Activated naive CD4-positive, alpha-beta T cell treated with anti-CD3 and anti-CD28 coated beads, Interleukin-2, amount 50 U/mL, for 24 hours (primary cell): ENCODE results near the gene TNIP3.

Experiments
- H3K27ac Mint-ChIP-seq: one replicate; pipeline ENCODE4 v1.8.0; 2021; ENCODE audit warnings: mild to moderate bottlenecking, mixed read lengths
- H3K27me3 Mint-ChIP-seq: one replicate; pipeline ENCODE4 v1.8.0; 2021; ENCODE audit warnings: mixed read lengths
- H3K36me3 Mint-ChIP-seq: one replicate; pipeline ENCODE4 v1.8.0; 2021; ENCODE audit warnings: mixed read lengths
- H3K4me1 Mint-ChIP-seq: one replicate; pipeline ENCODE4 v1.8.0; 2021; ENCODE audit warnings: mixed read lengths
- H3K4me3 Mint-ChIP-seq: one replicate; pipeline ENCODE4 v1.8.0; 2021; ENCODE audit warnings: mild to moderate bottlenecking, mixed read lengths
- H3K9me3 Mint-ChIP-seq: one replicate; pipeline ENCODE4 v1.8.0; 2021; ENCODE audit warnings: mixed read lengths

TNIP3 gene

GRCh38 chr4:121154103-121154515, 10.0 kb downstream of the TNIP3 start:
- Mint-ChIP-seq H3K4me1 (peaks cover 74% of the 10 kb centered on the region), H3K27ac (peak overlapping the region; percentile 48), H3K9me3 (no peaks in the 10 kb centered on the region), H3K4me3 (peak overlapping the region; percentile 60), H3K27me3 (no peaks in the 10 kb centered on the region), H3K36me3 (peaks cover 6% of the 10 kb centered on the region)

- Mint-ChIP-seq H3K4me1 (peaks cover 80% of the 10 kb centered on the region), H3K36me3 (peaks cover 17% of the 10 kb centered on the region), H3K27ac (no peak overlapping the region), H3K9me3 (no peaks in the 10 kb centered on the region), H3K27me3 (no peaks in the 10 kb centered on the region), H3K4me3 (no peak overlapping the region)
Observed at GRCh38 chr4:121151942-121152341, 12.2 kb downstream of the TNIP3 start.

- Mint-ChIP-seq H3K4me3 (peak overlapping the region; percentile 23), H3K9me3 (no peaks in the 10 kb centered on the region), H3K27me3 (no peaks in the 10 kb centered on the region), H3K36me3 (peaks cover 17% of the 10 kb centered on the region), H3K27ac (peak overlapping the region; percentile 39), H3K4me1 (peaks cover 71% of the 10 kb centered on the region)
Observed at GRCh38 chr4:121150486-121150885, 13.6 kb downstream of the TNIP3 start.

- Mint-ChIP-seq H3K27me3 (no peaks in the 10 kb centered on the region), H3K36me3 (peaks cover 17% of the 10 kb centered on the region), H3K4me3 (peak overlapping the region; percentile 23), H3K27ac (peak overlapping the region; percentile 53), H3K9me3 (no peaks in the 10 kb centered on the region), H3K4me1 (peaks cover 67% of the 10 kb centered on the region)
Observed at GRCh38 chr4:121150003-121150402, 14.1 kb downstream of the TNIP3 start.

- peaks cover 64% of the 10 kb centered on the region for H3K4me1 Mint-ChIP-seq
- H3K36me3 Mint-ChIP-seq = peaks cover 17% of the 10 kb centered on the region
- no peaks in the 10 kb centered on the region for H3K27me3 Mint-ChIP-seq
- no peaks in the 10 kb centered on the region for H3K9me3 Mint-ChIP-seq
- no peak overlapping the region for H3K4me3 Mint-ChIP-seq
- no peak overlapping the region for H3K27ac Mint-ChIP-seq
Observed at GRCh38 chr4:121148621-121149020, 15.5 kb downstream of the TNIP3 start.

GRCh38 chr4:121148000-121148399, 16.1 kb downstream of the TNIP3 start:
- Mint-ChIP-seq H3K27me3 (no peaks in the 10 kb centered on the region), H3K4me1 (peaks cover 64% of the 10 kb centered on the region), H3K9me3 (no peaks in the 10 kb centered on the region), H3K27ac (no peak overlapping the region), H3K36me3 (peaks cover 17% of the 10 kb centered on the region), H3K4me3 (no peak overlapping the region)

- H3K9me3 Mint-ChIP-seq = no peaks in the 10 kb centered on the region
- peaks cover 17% of the 10 kb centered on the region for H3K36me3 Mint-ChIP-seq
- H3K27me3 Mint-ChIP-seq = no peaks in the 10 kb centered on the region
- H3K27ac Mint-ChIP-seq = no peak overlapping the region
- H3K4me3 Mint-ChIP-seq = no peak overlapping the region
- H3K4me1 Mint-ChIP-seq = peaks cover 53% of the 10 kb centered on the region
Observed at GRCh38 chr4:121146530-121146929, 17.6 kb downstream of the TNIP3 start.

GRCh38 chr4:121145430-121145829, 18.7 kb downstream of the TNIP3 start:
- Mint-ChIP-seq H3K4me3 (no peak overlapping the region), H3K27ac (no peak overlapping the region), H3K36me3 (peaks cover 13% of the 10 kb centered on the region), H3K27me3 (no peaks in the 10 kb centered on the region), H3K9me3 (no peaks in the 10 kb centered on the region), H3K4me1 (peaks cover 49% of the 10 kb centered on the region)

- peaks cover 56% of the 10 kb centered on the region for H3K4me1 Mint-ChIP-seq
- H3K27me3 Mint-ChIP-seq = no peaks in the 10 kb centered on the region
- peaks cover 12% of the 10 kb centered on the region for H3K36me3 Mint-ChIP-seq
- no peak overlapping the region for H3K4me3 Mint-ChIP-seq
- H3K9me3 Mint-ChIP-seq = no peaks in the 10 kb centered on the region
- H3K27ac Mint-ChIP-seq = no peak overlapping the region
Observed at GRCh38 chr4:121144021-121144420, 20.1 kb downstream of the TNIP3 start.

GRCh38 chr4:121143131-121143530, 21.0 kb downstream of the TNIP3 start:
- Mint-ChIP-seq H3K36me3 (peaks cover 7% of the 10 kb centered on the region), H3K9me3 (no peaks in the 10 kb centered on the region), H3K27ac (no peak overlapping the region), H3K4me3 (no peak overlapping the region), H3K27me3 (no peaks in the 10 kb centered on the region), H3K4me1 (peaks cover 60% of the 10 kb centered on the region)

- H3K4me3 Mint-ChIP-seq = no peak overlapping the region
- peaks cover 64% of the 10 kb centered on the region for H3K4me1 Mint-ChIP-seq
- H3K27me3 Mint-ChIP-seq = no peaks in the 10 kb centered on the region
- no peak overlapping the region for H3K27ac Mint-ChIP-seq
- H3K9me3 Mint-ChIP-seq = no peaks in the 10 kb centered on the region
- peaks cover 3% of the 10 kb centered on the region for H3K36me3 Mint-ChIP-seq
Observed at GRCh38 chr4:121140716-121141460, 23.2 kb downstream of the TNIP3 start.

GRCh38 chr4:121139533-121140222, 24.4 kb downstream of the TNIP3 start:
- H3K4me1 Mint-ChIP-seq = peaks cover 67% of the 10 kb centered on the region
- H3K27ac Mint-ChIP-seq = peak overlapping the region; percentile 57
- no peaks in the 10 kb centered on the region for H3K9me3 Mint-ChIP-seq
- H3K4me3 Mint-ChIP-seq = peak overlapping the region; percentile 47
- H3K36me3 Mint-ChIP-seq = peaks cover 3% of the 10 kb centered on the region
- no peaks in the 10 kb centered on the region for H3K27me3 Mint-ChIP-seq

- Mint-ChIP-seq H3K36me3 (peaks cover 3% of the 10 kb centered on the region), H3K27ac (peak overlapping the region; percentile 69), H3K27me3 (no peaks in the 10 kb centered on the region), H3K4me3 (peak overlapping the region; percentile 55), H3K4me1 (peaks cover 61% of the 10 kb centered on the region), H3K9me3 (no peaks in the 10 kb centered on the region)
Observed at GRCh38 chr4:121138039-121138825, 25.9 kb downstream of the TNIP3 start.

- H3K9me3 Mint-ChIP-seq = no peaks in the 10 kb centered on the region
- H3K4me1 Mint-ChIP-seq = peaks cover 48% of the 10 kb centered on the region
- H3K27ac Mint-ChIP-seq = no peak overlapping the region
- peaks cover 5% of the 10 kb centered on the region for H3K36me3 Mint-ChIP-seq
- H3K27me3 Mint-ChIP-seq = no peaks in the 10 kb centered on the region
- H3K4me3 Mint-ChIP-seq = no peak overlapping the region
Observed at GRCh38 chr4:121130326-121130660, 33.8 kb downstream of the TNIP3 start.

- Mint-ChIP-seq H3K27ac (peak overlapping the region; percentile 78), H3K4me1 (peaks cover 49% of the 10 kb centered on the region), H3K36me3 (peaks cover 5% of the 10 kb centered on the region), H3K9me3 (no peaks in the 10 kb centered on the region), H3K27me3 (no peaks in the 10 kb centered on the region), H3K4me3 (no peak overlapping the region)
Observed at GRCh38 chr4:121129606-121130325, 34.4 kb downstream of the TNIP3 start.
